Umbilical cord (tissue), 2 donors: ENCODE results near the gene GPATCH3. TPM values are rescaled to one million over a fixed set of nuclear protein-coding genes. Genes with fewer than 3 reads are reported as not detected.
"Not testable (repeated sequence)": the region's sequence is repeated elsewhere in the genome, so short reads cannot be mapped to it uniquely, and the experiment has no call there.

Experiments
- DNase-seq: peaks from one replicate; pipeline ENCODE4 v3.0.0-alpha.2; 2015; ENCODE audit warnings: low spot score
- total RNA-seq: library from RNA; depleted of rRNA; stranded (reverse); fragments of >200 nt; gene quantifications from one replicate; pipeline ENCODE4 v1.2.3, GENCODE V29; 2014; ENCODE audit warnings: low replicate concordance; ENCODE audit not compliant: insufficient read depth

The GPATCH3 gene
- total RNA-seq, 1 donor from 2014 or later: 5.3 TPM

DNA sequence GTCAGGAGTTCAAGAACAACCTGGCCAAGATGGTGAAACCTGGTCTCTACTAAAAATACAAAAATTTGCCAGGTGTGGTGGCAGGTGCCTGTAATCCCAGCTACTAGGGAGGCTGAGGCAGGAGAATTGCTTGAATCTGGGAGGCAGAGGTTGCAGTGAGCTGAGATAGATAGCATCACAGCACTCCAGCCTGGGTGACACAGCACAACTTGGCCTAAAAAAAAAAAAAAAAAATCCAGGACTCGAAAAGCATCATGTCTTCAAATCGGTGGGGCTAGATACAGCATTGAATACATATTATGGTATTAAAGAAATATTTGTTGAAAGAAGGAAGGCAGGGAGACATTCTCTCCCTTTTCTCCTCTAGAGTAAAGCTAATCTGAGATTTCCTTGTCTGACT is 27.2 kb downstream of the GPATCH3 start:
- DNase-seq: not testable (repeated sequence)

DNA sequence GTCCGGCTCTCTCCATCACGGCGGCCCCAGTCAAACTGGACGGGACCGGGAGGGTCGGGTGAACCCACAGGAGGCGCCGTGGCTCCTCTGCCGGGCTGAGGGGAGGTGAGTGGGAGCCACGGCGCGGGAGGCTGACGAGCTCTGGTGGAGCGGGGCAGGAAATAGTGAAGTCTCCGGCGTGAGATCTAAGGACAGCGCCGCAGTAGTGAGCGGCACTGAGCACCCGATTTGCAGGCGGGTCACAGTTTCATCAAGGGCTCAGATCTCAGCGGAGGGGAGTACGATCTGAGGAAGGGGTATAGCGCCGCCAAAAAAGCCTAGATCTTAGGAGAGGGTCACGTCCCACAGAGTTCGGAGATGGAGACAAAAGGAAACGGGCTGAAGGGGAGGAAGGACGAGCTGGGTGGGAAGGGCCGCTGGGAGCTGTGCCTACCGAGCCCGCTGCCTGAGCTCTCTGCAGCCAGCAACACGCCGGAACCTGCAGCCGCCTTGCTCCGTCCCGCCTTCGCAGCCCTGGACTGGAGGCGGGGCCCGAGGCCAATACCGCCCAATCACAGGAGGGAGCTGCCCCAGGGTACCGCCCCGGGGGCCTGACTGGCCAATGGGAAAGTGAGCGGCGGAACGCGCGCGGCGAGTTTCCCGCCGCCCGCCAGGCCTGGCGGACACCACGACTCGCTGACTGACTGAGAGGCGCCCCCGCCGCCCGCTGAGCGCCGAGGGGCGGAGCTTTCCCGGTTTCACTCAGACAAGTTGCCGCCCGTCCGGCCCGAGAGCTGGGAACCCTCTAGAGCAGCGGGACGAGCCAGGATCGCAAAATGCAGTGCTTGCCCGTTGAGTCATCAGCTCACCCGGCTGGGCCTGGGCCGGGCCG is 35.4 kb downstream of the GPATCH3 start:
- peak; percentile 98 for DNase-seq

DNA sequence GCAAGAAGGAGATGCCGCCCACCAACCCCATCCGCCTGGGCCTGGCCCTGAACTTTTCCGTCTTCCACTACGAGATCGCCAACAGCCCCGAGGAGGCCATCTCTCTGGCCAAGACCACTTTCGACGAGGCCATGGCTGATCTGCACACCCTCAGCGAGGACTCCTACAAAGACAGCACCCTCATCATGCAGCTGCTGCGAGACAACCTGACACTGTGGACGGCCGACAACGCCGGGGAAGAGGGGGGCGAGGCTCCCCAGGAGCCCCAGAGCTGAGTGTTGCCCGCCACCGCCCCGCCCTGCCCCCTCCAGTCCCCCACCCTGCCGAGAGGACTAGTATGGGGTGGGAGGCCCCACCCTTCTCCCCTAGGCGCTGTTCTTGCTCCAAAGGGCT is 36.6 kb downstream of the GPATCH3 start:
- DNase-seq: no peak

DNA sequence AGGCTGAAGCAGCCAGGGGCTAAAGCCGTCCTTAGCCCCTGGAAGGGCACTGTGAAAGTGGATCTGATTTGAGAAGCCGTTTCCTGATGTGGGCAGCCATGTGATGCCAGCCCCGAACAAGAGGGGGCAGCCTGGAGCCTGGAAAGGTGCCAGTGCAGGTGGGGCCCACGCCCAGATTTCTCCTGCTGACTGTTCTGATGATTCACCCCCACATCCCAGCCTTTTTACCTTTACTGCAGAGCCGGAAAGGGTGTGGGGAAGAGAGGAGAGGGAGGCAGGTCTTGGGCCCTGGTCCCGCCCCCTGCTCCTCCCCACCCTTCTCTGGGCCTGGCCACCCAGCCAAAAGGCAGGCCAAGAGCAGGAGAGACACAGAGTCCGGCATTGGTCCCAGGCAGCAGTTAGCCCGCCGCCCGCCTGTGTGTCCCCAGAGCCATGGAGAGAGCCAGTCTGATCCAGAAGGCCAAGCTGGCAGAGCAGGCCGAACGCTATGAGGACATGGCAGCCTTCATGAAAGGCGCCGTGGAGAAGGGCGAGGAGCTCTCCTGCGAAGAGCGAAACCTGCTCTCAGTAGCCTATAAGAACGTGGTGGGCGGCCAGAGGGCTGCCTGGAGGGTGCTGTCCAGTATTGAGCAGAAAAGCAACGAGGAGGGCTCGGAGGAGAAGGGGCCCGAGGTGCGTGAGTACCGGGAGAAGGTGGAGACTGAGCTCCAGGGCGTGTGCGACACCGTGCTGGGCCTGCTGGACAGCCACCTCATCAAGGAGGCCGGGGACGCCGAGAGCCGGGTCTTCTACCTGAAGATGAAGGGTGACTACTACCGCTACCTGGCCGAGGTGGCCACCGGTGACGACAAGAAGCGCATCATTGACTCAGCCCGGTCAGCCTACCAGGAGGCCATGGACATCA is 37.2 kb downstream of the GPATCH3 start, which contains the start of gene SFN:
SFN (plus strand) TSS at position 369 of the 904 bp plus-strand sequence; CDS start at position 433, 64 bp downstream.
- peak; percentile 74 for DNase-seq

DNA sequence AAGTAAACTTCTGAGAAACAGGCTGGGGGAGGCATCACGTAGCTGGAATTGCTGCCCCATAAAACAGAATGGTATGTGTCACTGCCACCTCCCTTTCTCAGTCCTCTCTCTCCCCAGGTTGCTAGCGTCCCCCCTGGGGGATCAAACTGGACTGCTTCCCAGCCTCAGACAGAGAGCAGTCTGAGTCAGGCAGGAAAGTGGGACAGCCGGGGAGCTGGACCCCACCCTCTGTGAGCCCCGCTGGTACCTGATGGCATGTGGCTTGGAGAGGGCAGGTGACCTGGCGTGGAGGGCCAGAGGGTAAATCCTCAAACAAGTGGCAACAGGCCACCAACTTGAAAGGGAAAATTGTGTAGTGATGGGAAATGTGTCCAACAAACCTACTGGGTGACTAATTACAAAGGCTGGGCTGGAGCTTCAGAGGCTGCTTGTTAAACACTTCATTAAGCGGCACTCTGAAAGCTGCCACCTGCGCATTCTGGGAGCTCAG is 38.3 kb downstream of the GPATCH3 start:
- DNase-seq: no peak

DNA sequence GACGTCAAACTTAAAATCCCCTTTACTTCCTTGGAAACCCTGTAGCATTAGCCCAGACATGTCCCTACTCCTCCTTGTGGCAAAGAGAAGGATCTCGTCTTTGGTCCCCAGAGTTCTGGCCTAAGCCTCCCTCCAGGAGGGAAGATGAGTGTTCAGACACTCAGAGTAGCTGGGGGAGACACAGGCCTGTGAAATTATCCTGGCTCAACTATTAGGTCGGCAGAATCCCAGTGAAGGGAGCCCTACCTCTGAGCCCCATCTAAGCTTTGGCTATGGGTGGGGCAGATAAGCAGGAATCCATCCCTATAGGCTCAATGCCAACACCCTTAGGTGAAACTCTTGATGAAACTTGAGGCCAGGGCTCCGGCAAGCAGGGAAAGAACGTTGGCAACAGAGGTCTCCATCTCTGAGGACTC is 39.0 kb downstream of the GPATCH3 start:
- DNase-seq: no peak

DNA sequence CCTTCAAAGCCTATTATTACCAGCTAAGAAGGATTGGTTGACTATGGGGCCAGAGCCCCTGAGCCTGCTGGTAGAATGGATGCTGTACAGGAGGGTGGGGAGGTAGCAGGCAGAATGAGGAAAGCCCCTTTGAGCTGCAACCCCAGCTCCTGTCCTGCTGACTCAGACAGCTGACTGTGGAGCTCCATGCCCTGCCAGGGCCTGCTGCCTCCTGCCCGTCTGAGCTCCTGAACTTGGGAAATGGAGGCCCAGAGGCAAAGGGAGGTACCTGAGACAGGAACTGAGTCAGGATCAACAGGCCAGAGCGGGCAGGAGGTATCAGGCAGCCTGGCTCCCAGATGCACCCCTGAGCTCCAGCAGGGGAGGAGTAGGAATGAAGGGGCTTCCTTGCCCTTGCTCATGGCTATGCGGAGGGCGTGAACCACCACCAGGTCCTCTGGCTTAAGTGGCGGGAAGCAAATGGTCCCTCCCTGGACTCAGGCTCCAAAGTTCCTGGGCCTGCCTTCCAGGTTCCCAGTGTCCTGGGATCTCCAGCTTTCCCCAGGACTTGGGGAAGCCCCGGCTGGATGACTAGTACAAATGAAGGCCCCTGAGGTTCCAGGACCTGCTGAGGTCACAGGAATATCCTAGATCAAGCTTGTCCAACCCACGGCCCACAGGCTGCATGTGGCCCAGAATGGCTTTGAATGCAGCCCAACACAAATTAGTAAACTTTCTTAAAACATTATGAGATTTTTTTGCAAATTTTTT is 41.2 kb downstream of the GPATCH3 start:
- DNase-seq: no peak

DNA sequence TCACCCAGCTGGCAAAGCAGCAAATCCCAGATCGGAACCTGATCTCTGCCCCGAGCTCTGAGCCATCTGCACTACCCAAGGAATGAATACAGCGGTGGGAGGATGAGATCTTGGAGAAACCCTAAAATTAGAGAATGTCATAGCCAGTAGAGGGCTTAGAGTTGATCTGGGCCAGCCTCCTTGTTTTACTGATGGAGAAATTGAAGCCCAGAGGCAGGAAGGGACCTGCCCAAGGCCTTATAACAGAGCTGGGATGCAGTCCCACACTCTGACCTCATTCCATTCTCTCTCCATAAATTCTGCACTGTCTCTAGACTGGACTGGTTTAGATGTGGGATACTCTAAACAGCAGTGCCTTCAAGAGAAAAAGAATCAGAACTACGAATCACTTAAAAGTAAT is 42.1 kb downstream of the GPATCH3 start:
- no peak for DNase-seq

DNA sequence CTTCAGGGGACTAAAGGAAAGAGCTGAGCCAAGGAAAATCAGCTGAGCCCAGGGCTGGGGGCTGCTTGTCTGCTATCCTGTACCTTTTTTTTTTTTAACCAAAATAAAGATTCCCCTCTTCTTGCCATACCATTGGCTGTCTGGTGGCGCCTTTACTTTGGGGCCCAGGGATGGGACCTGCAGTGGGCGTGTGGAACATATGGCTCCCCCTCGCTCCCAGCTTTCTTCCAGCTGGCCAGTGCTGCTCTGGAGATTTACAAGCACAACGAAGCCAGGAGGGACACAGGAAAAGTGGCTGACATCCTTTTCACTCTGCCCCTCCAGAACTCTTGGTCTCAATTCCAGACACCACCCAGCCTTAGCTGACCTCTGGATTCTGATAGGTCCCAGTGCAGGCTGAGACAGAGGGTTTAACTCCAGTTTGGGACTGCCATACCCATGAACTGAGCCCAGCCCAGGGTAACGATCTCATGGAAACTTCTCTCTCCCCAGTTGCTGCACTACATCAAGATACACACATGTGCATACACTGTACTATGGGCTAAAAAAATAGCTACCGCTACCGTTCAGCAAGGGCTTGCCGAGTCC is 42.7 kb downstream of the GPATCH3 start:
- no peak for DNase-seq

DNA sequence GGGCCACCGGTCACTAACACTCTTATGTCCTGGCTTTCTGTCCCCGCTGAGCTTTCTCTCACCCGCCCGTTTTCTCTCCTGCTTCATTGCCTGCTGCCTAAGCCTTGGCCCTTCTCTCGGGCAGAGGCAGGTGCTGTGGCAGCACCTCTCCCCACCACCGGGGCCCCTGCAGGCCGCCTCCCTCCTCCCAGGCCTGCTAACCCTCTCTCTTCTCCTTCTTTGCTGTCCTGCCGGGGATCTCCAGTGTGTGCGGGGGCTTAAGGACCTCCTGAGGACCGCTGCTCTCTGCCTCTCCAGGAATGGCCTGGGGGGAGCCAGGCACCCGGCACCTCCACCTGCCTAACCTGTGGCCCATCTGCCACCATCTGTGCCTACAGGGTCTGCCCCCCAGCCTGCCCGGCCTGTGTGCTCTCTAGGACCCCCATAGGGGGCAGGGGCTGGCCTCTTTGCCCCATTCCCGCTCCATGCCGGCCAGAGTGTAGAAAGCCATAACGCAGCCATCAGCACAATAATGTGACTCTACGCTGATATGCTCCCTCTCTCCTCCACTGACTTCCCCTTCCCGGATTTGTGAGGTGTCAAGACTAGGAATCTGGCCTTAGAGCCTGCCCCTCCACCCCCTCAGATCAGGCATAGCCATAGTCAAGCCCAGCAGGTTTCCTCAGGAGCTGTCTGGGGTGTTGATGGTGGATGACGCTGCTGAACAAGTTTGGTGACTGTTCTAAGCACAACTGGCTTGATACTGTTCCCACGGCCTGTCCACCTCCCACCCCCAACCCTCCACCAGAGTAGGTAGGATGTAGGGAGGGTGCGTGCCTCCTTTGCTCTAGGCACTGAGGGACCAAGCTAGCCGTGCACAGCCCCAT is 43.4 kb downstream of the GPATCH3 start:
- peak; percentile 36 for DNase-seq

DNA sequence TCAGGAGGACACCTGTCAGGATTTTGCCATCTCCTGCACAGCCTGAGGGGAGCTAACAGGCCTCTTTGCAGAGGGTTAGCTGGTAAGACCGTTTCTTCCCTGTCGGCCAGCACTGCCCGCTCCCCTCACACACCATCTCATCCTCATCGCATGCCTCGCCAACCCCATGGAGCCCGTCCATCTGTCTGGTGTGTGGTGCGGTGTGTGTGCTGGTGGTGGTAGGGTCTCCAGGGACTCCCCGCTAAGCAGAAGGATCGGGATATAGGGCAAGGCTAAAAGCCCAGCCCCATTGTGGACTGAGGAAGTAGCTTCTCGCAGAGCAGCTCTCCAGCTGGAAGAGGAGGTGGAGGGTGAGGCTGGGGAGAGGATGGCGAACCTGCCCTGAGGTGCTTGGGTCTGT is 44.1 kb downstream of the GPATCH3 start:
- no peak for DNase-seq

DNA sequence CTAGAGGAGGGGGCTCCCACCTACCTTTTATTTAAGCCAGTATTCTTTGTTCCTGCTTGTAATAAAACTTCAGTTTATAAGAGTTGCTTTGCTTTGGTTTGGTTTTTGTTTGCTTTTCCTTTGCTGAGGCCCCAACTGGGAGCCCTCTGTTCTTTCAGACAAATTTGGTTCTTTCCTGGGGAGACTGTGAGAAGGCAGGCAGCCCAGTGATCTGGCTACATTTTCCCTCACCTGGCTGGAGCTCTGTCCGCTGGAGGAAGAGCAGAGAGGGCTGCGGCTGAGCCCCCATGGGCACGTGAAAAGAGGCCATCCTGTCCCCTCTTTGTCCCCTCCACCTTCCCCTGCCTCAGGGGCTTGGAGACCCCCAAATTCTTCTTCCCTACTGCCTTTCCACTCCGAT is 44.6 kb downstream of the GPATCH3 start:
- DNase-seq: no peak

DNA sequence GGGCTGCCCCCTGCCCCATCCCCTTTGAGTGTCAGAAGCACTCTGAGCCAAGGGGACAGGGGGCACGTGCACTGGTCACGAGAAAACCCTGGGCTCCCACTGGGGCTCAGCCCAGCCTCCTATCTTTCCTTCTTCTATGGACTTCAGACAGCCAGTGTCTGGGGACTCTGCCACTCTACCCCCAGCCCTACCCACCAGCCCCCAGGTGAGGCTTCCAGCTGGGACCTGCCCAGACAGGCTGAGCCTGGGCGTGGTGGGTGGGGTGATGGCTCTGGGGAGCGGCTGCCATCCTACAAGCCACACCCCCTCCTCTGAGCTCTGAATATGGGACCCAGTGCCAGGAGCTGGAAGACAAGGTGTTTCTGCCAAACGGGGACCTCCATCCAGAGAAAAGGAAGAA is 45.4 kb downstream of the GPATCH3 start:
- no peak for DNase-seq

DNA sequence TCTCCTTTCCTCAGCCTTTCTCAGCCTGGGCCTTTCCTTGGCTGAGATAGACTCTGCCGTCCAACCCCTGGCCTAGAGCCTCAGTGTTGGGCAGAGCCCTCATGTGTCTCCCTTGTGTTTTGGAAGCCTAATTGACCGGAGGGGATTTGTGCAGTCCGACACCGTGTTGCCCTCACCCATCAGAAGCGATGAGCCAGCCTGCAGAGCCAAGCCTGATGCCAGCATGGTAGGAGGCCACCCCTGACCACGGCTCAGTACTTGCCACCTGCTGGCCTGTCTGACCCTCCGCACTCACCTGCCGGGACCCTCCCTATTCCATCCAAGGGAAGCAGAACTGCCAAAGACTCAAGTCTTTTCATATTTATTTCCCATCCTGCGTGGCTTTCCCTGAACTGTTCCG is 46.7 kb downstream of the GPATCH3 start:
- DNase-seq: no peak

DNA sequence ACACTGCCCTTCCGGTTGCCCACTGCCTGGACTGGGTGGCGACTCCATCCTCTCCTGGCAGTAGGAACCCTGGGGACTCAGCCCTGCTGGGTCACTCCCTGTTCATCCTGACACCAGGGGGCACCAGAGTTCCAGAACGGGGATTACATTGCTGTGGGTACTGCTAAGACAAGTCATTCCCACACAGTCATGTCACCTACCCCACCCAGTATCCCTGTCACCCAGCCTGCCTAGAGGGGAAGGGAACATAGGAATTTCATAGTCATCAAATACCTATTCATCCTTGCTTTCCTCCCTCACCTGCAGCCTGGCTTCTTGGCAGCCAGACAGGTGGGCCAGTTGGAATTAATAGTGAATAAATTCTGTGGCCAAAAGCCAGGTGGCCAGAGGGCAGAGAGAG is 47.1 kb downstream of the GPATCH3 start:
- DNase-seq: peak; percentile 57

DNA sequence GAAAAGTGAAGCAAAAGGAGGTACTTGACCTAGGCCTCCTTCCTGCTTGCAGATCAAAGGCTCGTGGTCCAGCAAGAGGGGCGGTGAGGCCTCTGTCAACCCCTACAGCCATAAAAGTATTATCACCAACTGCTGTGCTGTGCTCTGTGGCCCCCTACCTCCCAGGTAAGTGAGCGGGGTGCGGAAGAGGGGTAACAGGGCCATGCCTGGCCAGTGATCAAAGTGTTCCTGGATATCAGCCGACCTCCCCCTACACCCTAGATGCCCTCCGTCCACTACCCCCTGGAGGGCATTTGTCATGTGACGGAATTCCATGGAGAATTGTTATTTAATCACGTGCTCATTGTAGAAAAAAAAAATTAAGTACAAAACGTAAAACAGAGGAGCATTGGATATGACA is 47.6 kb downstream of the GPATCH3 start:
- no peak for DNase-seq

DNA sequence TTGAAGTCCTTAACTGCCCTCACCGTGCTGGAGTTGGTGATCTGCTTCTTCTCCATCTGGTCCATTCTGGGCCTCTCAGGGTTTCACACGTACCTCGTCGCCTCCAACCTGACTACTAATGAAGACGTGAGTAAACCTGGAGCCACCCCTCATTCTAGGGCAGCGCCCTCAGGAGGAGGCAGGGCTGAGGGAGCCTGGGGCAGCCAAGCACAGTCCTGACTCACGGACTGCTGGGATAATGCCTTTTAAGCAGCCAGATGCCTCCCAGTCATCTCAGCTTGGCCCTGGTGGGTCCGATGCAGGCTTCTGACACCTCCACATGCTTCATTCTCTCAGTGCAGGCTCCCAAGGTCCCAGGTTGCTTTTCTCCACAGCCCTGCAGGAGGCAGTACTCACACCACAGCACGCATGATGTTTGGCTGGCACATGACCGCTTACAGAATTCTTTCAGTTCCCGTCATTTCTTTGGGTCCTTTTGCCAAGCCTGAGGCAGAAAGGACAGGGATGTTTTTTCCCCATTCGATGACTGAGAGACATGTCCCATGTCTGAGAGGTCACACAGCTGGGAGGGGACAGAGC is 49.1 kb downstream of the GPATCH3 start:
- DNase-seq: no peak

DNA sequence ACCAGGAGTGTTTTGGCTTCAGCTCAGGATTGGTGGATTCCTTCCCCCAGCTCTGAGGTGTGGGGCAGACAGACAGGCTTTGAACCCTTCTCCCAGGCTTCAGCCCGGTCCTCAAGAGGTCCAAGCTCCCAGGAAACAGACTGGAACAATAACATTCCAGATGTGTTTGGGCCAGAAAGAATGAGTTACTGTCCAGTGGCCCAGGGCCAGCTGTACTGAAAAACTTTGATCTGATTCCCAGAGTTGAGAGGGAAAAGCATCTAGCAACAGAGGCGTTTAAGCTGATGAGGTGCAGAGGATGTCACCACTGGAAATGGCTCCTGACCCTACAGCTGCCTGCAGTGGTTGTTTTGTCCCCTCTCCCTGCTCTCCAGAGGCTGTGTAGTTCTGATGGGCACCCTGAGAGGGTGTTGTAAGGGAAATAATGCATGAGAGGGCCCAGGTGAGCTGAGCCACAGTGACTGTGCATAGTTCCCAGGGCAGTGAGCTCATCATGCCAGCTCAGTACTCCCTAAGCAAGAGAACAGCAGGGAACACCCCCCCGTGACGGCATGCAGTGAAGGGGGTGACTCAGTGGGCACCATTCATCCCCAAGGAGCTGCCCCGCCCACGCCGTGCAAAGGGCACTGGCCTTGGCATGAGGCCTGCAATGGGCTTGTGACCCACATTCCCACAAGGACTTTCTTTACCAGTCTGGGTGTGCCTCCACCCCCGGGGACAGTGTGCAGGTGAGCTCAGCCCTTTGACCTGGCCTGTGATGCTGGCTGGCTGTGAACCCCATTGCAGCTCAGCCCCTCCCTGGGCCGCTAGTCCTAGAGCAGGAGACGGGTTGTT is 51.1 kb downstream of the GPATCH3 start:
- DNase-seq: no peak

DNA sequence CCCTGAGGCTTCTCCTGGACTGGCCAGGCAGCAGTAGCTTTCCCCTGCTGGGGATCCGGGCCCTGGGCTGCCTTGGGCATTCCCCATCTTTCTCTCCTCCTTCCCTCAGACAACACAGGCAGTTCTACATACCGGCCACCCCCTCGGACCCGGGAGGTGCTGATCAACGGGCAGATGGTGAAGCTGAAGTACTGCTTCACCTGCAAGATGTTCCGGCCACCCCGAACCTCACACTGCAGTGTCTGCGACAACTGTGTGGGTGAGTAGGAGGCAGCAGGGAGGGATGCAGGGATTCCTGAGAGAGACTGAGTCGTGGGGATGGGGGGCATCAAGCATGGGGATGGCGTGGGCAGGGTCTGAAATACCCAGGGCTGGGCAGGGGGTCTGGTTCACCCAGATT is 51.8 kb downstream of the GPATCH3 start:
- no peak for DNase-seq
